GM12801 (cell line): ENCODE measurements around the gene SREK1.

Experiments
- CTCF ChIP-seq: IDR thresholded peaks from one replicate; pipeline ENCODE4 v1.5.1; 2011; ENCODE audit warnings: control low read depth; ENCODE audit not compliant: insufficient read length; ENCODE audit errors: extremely low read depth

The SREK1 gene

GRCh38 chr5:66224773-66225553 is 80.9 kb downstream of the SREK1 start:
- TF ChIP-seq CTCF = no peak

GRCh38 chr5:66230551-66230950 is 86.5 kb downstream of the SREK1 start:
- TF ChIP-seq CTCF = no peak

- TF ChIP-seq CTCF = no peak
Observed at GRCh38 chr5:66231508-66231907, 87.4 kb downstream of the SREK1 start.

GRCh38 chr5:66232275-66232674 is 88.2 kb downstream of the SREK1 start:
- TF ChIP-seq CTCF = no peak

GRCh38 chr5:66232706-66233445 is 88.8 kb downstream of the SREK1 start:
- no peak for TF ChIP-seq CTCF
